BLaER1 treated with 17β-estradiol and CSF1 and Interleukin-3, amounts not matched to agents 10 nM and 100 nM (cell line): Measurements from ENCODE around the gene SMG6.

ENCODE experiments used
- H3K27ac ChIP-seq, 11 experiments: shearing (Covaris generic); formaldehyde crosslinking; 2 replicates each; pipeline ENCODE4 v1.8.1; 2022
- H3K27me3 ChIP-seq, 11 experiments: shearing (Covaris generic); formaldehyde crosslinking; 2 replicates each; pipeline ENCODE4 v1.8.1; 2022
- H3K36me3 ChIP-seq, 11 experiments: shearing (Covaris generic); formaldehyde crosslinking; 2 replicates each; pipeline ENCODE4 v1.8.1; 2022
- H3K4me1 ChIP-seq, 10 experiments: shearing (Covaris generic); formaldehyde crosslinking; 2 replicates each; pipeline ENCODE4 v1.8.1; 2022
- H3K4me2 ChIP-seq, 11 experiments: shearing (Covaris generic); formaldehyde crosslinking; 2 replicates each; pipeline ENCODE4 v1.8.1; 2022
- H3K4me3 ChIP-seq, 10 experiments: shearing (Covaris generic); formaldehyde crosslinking; 2 replicates each; pipeline ENCODE4 v1.8.1; 2022
- H3K9ac ChIP-seq, 11 experiments: shearing (Covaris generic); formaldehyde crosslinking; 2 replicates each; pipeline ENCODE4 v1.8.1; 2022
- H3K9me3 ChIP-seq, 11 experiments: shearing (Covaris generic); formaldehyde crosslinking; replicated peaks in 1 of 11; 2 replicates each; pipeline ENCODE4 v1.8.1; 2022
- H4K20me1 ChIP-seq, 11 experiments: shearing (Covaris generic); formaldehyde crosslinking; 2 replicates each; pipeline ENCODE4 v1.8.1; 2022
- Cebpa-rat ChIP-seq, 11 experiments: shearing (Covaris generic); IDR thresholded peaks; 2 replicates each; pipeline ENCODE4 v1.8.1; 2022

The SMG6 gene

DNA sequence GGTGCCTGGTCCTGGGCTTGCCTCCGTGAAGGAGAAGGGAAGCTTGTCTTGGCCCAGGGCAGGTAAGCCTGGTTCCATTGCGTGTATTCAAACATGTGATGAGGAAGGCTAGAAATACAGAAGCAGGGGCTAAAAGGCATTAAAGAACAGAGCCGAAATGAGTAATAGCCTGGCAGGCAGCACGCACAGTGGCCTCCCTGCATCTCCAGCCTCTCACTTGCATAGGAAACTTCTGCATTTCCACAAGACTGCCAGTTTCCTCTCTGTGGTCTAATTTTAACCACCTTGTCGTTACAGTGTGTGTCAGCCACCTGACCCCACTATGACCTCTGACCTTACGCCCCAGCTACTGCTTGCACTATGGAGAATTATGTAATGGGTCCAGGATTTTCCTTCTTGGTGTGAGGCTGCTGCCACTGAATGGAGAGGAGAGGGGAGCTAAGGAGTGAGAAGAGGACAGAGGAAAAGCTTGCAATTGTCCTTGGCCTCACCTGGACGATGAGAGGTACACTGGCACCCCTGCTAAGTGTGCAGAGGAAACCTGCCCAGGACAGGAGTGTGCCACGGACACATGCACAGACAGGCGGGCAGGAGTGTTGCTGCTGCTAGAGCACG is 215.9 kb downstream of the SMG6 start:
- TF ChIP-seq Cebpa-rat (IDR thresholded peaks at IDR 0.05): no peak
- Histone ChIP-seq H4K20me1 (peaks cover 0 to 70% (median 0%) of the 10 kb centered on the region in 11 experiments; a peak in 8 of 22 replicates), H3K36me3 (peaks cover 0 to 37% (median 14%) of the 10 kb centered on the region in 11 experiments; a peak in 17 of 22 replicates), H3K9me3 (0 out of 22 replicates have a peak, but pooled peaks cover 0 to 2% (median 0%) of the 10 kb centered on the region in 11 experiments), H3K9ac (peak overlapping the region in 8 of 11 experiments; percentile 52 to 84 (median 78); a peak in 16 of 22 replicates), H3K27me3 (no peaks in the 10 kb centered on the region), H3K4me2 (peak overlapping the region; percentile 93 to 99 (median 95)), H3K27ac (peak overlapping the region in 10 of 11 experiments; percentile 20 to 91 (median 82); a peak in 20 of 22 replicates), H3K4me1 (peaks cover 83 to 97% (median 88%) of the 10 kb centered on the region in 10 experiments), H3K4me3 (peak overlapping the region in 6 of 10 experiments; percentile 12 to 58 (median 50); a peak in 9 of 20 replicates)

DNA sequence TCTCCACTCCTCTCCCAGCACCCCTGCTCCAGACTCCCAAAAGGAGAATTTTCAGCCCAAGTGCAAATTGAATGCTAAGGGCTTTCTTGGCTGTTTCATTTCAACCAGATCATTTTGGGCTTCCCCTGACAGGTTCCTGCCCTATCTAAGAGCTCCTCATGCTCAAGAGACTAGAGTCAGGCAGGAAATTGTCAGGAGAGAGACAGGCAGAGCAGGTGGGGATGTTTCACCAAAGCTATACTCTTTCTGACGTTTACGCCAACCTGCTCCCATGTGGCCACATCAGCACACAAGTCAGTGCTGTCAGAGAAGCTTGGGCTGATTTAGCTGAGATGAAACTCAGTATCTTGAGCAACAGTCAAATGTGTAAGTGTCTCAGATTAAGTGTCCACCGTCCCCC is 217.3 kb downstream of the SMG6 start:
- H3K9me3 ChIP-seq: no peaks in the 10 kb centered on the region
- H3K36me3 ChIP-seq: peaks cover 10 to 44% (median 21%) of the 10 kb centered on the region in 11 experiments
- no peak for TF ChIP-seq Cebpa-rat (IDR thresholded peaks at IDR 0.05)
- H3K27me3 ChIP-seq: no peaks in the 10 kb centered on the region
- peak overlapping the region in 7 of 11 experiments; percentile 71 to 91 (median 88); a peak in 14 of 22 replicates for H3K27ac ChIP-seq
- H4K20me1 ChIP-seq: peaks cover 0 to 77% (median 0%) of the 10 kb centered on the region in 11 experiments; a peak in 8 of 22 replicates
- no peak overlapping the region; a peak in 1 of 20 replicates for H3K4me3 ChIP-seq
- H3K4me2 ChIP-seq: peak overlapping the region; percentile 93 to 99 (median 95)
- peaks cover 81 to 100% (median 95%) of the 10 kb centered on the region in 10 experiments for H3K4me1 ChIP-seq
- peak overlapping the region in 7 of 11 experiments; percentile 33 to 82 (median 60); a peak in 11 of 22 replicates for H3K9ac ChIP-seq

DNA sequence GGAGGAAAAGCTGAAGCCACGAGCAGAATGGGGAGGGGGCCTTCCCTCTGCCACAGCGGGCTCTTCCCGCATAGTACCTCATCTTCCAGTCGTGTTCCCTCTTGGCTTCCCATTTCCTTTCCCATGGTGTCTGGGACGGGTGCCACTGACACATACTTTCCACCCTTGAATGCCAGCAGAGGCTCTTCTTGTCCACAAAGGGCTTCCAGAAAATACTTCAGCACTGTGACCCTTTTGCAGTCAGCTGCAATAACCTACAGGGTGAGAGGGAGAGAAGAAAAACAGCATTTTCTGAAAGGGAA is 218.0 kb downstream of the SMG6 start:
- H3K36me3 ChIP-seq: peaks cover 16 to 51% (median 28%) of the 10 kb centered on the region in 11 experiments
- peak overlapping the region in 5 of 11 experiments; percentile 11 to 82 (median 42); a peak in 5 of 22 replicates for H3K9ac ChIP-seq
- peak overlapping the region; percentile 93 to 99 (median 95) for H3K4me2 ChIP-seq

DNA sequence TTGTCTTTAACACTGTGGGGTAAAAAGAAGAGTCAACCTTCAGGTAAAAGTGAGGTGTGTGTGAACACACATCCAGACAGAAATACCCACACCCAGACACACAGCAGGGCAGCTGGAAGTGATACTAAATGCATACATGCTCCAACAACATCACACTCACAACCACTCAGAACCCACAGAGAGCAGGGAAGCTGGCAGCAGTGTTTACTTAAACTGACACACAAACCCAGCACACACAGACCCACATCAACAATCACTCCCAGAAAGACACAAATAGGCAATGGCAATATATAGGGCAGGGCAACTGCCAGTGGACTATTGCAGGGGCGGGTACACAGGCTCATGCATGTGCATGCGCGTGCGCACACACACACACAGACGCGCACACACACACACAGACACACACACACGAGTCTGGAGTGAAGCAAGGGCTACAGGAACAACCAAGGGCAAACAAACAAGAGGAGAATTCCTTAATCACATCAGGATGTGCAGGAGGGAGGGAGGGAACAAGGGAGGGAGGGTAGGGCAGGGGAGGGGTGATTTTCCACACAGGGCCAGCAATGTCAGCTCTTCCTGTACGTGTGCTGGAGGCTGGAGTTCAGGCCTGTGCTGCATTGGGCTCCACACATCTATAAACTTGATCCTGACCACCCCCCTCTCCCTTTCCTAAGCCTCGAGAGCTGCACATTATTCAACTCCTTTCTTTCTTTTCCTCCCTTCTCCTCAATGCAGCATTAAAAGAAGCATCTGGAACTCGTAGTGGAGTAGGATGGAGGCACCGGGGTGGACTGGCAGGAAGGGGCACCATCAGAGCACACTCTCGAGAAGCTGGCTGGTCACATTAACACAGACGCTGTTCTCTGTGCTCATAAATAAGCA is 218.6 kb downstream of the SMG6 start:
- Histone ChIP-seq H3K9ac (peak overlapping the region in 7 of 11 experiments; percentile 22 to 82 (median 51); a peak in 9 of 22 replicates), H3K4me1 (peaks cover 68 to 91% (median 85%) of the 10 kb centered on the region in 10 experiments), H3K4me3 (no peak overlapping the region; a peak in 1 of 20 replicates), H3K27me3 (no peaks in the 10 kb centered on the region), H3K36me3 (peaks cover 21 to 57% (median 34%) of the 10 kb centered on the region in 11 experiments), H3K4me2 (peak overlapping the region; percentile 93 to 99 (median 95)), H3K27ac (peak overlapping the region in 7 of 11 experiments; percentile 72 to 91 (median 88); a peak in 12 of 22 replicates), H4K20me1 (peaks cover 0 to 82% (median 0%) of the 10 kb centered on the region in 11 experiments; a peak in 8 of 22 replicates), H3K9me3 (no peaks in the 10 kb centered on the region)
- TF ChIP-seq Cebpa-rat (IDR thresholded peaks at IDR 0.05): no peak

More for the DNA sequence above, 218.0 kb downstream of the SMG6 start:
- H3K27ac ChIP-seq: peak overlapping the region in 6 of 11 experiments; percentile 79 to 91 (median 88); a peak in 8 of 22 replicates
- TF ChIP-seq Cebpa-rat (IDR thresholded peaks at IDR 0.05): no peak
- no peaks in the 10 kb centered on the region for H3K9me3 ChIP-seq
- peaks cover 0 to 82% (median 0%) of the 10 kb centered on the region in 11 experiments; a peak in 8 of 22 replicates for H4K20me1 ChIP-seq
- no peaks in the 10 kb centered on the region for H3K27me3 ChIP-seq
- no peak overlapping the region; a peak in 1 of 20 replicates for H3K4me3 ChIP-seq
- H3K4me1 ChIP-seq: peaks cover 74 to 97% (median 91%) of the 10 kb centered on the region in 10 experiments

DNA sequence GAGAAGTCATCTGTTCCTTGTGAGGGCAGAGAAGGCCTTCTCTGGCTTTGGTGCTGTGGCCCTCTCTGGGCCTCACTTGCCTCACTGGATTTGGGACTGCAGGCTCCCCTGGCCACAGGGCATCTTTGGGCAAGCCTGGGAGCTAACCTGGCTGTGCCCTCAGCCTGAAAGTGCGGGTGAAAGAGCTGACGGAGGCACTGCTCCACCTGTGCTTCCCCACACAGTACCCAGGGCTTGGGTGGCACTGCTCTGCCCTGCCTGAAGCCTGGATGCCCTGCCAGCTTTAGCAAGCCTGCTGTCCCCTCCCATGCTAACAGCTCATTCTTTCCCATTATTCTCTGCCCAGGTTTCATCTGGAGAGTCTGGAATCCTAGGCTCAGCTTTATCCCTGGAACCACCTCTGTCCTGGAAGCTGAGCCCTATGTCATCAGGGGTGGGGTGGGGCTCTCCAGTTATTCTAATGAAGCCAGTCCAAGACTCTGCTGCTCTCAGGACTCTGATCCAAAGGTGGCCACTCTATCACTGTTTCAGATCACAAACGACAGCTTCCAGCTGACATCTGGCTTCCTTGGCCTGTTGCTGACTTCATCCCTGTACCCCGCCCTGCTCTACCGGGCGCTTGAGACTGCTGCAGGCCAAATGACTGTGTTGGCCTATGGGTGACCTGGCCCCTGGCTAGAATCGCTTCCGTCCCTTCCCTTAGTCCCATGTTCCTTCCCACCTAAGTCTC is 219.4 kb downstream of the SMG6 start:
- peak overlapping the region in 1 of 10 experiments; percentile 20; a peak in 1 of 20 replicates for H3K4me3 ChIP-seq
- H3K27ac ChIP-seq: peak overlapping the region in 9 of 11 experiments; percentile 42 to 73 (median 60); a peak in 17 of 22 replicates
- TF ChIP-seq Cebpa-rat (IDR thresholded peaks at IDR 0.05): no peak
- peak overlapping the region in 9 of 11 experiments; percentile 12 to 60 (median 51); a peak in 15 of 22 replicates for H3K9ac ChIP-seq
- H3K27me3 ChIP-seq: no peaks in the 10 kb centered on the region
- no peaks in the 10 kb centered on the region for H3K9me3 ChIP-seq
- peak overlapping the region; percentile 71 to 99 (median 94) for H3K4me2 ChIP-seq
- peaks cover 0 to 82% (median 0%) of the 10 kb centered on the region in 11 experiments; a peak in 8 of 22 replicates for H4K20me1 ChIP-seq
- peaks cover 61 to 84% (median 79%) of the 10 kb centered on the region in 10 experiments for H3K4me1 ChIP-seq
- peaks cover 28 to 65% (median 42%) of the 10 kb centered on the region in 11 experiments for H3K36me3 ChIP-seq

DNA sequence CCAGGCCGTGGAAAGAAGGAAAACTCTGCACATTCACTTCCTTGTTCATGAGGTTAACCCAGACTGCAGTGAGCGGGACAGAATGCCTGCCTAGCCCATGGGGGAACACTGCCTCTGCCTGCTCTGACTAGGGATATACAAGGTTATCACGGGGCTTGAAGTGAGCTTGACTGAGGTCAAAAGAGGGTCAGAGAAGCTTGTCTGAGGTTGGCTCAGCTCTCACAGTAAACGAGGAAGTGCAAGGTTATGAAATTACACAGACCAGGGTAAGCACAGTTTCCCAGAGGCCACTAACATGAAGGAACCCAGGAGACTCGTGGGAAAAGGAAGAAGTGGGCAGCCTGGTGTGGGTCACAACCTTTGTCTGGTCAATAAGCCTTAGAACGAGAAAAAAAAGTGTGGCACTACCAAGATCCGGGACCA is 220.0 kb downstream of the SMG6 start:
- H3K9ac ChIP-seq: peak overlapping the region in 9 of 11 experiments; percentile 12 to 60 (median 51); a peak in 15 of 22 replicates
- H3K4me3 ChIP-seq: peak overlapping the region in 1 of 10 experiments; percentile 20; a peak in 1 of 20 replicates
- no peaks in the 10 kb centered on the region for H3K9me3 ChIP-seq
- peak overlapping the region; percentile 71 to 99 (median 94) for H3K4me2 ChIP-seq
- no peak for TF ChIP-seq Cebpa-rat (IDR thresholded peaks at IDR 0.05)
- H3K27me3 ChIP-seq: no peaks in the 10 kb centered on the region
- H4K20me1 ChIP-seq: peaks cover 0 to 76% (median 0%) of the 10 kb centered on the region in 11 experiments; a peak in 8 of 22 replicates
- peaks cover 34 to 71% (median 48%) of the 10 kb centered on the region in 11 experiments for H3K36me3 ChIP-seq
- H3K27ac ChIP-seq: peak overlapping the region in 9 of 11 experiments; percentile 42 to 73 (median 60); a peak in 17 of 22 replicates
- H3K4me1 ChIP-seq: peaks cover 55 to 78% (median 73%) of the 10 kb centered on the region in 10 experiments

DNA sequence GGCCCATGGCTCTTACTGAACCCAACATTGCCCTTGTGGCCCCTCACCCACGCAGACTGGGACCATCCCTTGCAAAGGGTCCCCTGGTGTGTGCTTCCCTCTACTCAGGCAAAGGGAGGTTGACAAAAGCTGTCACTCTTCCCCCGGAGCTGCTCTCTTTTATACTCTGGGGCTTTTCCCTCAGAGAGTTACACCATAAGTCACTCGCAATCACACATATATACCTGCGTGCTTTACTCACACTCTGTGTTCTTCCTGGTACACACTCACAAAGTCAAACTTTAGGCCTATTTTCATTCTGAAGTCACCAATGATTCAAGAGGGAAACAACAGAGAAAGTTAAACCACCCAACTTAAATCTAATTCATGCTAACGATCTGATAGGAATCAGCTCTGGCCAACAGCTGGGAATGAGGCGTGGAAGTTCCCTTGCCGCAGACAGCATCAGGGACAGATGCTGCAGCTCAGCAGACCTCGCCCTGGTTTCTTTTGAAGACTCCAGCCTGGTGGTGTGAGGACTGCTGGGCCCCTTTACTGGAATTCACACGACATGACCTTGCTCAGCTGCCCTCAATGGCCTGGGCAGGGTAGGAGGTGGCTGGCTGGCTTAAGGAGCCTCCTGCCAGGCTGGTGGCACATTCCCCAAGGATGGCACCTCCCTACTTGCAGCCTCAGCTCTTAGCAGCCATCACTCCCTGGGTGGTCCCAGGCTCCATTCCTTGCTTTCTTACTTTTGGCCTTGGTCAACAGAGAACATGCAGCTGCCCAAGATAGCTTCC is 221.4 kb downstream of the SMG6 start:
- peaks cover 47 to 85% (median 62%) of the 10 kb centered on the region in 11 experiments for H3K36me3 ChIP-seq
- no peaks in the 10 kb centered on the region for H3K9me3 ChIP-seq
- peaks cover 48 to 72% (median 63%) of the 10 kb centered on the region in 10 experiments for H3K4me1 ChIP-seq
- H3K9ac ChIP-seq: no peak overlapping the region
- TF ChIP-seq Cebpa-rat (IDR thresholded peaks at IDR 0.05): no peak
- H3K27ac ChIP-seq: peak overlapping the region in 2 of 11 experiments; percentile 68 to 73; a peak in 2 of 22 replicates
- H3K27me3 ChIP-seq: no peaks in the 10 kb centered on the region
- peak overlapping the region in 5 of 11 experiments; percentile 23 to 94 (median 34); a peak in 8 of 22 replicates for H3K4me2 ChIP-seq
- H4K20me1 ChIP-seq: peaks cover 0 to 62% (median 0%) of the 10 kb centered on the region in 11 experiments; a peak in 8 of 22 replicates
- no peak overlapping the region for H3K4me3 ChIP-seq
